ENCODE results near the gene ZFAND5. TPM values are rescaled to one million over a fixed set of nuclear protein-coding genes. Genes with fewer than 3 reads are reported as not detected.

Gene ZFAND5
- polyA plus RNA-seq, 2 of the 4 experiments (the other 2 are of a cell fraction), result 135 to 234 TPM

DNA sequence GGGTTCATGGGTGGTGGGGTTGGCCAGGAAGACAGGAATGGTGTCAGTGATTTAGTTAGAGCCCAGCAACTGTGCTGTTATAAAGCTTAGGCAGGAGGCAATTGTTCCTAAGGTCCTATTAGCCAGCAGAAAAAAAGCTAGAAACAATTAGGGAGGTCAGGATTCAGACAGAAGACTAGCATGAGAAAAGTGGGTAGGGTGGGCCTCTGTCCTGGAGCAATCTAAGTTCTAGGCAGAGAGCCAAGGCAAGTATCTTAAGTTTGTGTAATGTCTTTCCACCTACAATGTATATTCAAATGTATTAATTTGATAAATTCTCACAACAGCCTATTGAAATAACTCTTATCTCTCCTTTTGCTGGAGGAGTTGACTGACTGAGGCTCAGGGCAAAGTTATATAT lies 6.1 kb upstream of the ZFAND5 start:
- POLR2A ChIA-PET, result no interaction called here

DNA sequence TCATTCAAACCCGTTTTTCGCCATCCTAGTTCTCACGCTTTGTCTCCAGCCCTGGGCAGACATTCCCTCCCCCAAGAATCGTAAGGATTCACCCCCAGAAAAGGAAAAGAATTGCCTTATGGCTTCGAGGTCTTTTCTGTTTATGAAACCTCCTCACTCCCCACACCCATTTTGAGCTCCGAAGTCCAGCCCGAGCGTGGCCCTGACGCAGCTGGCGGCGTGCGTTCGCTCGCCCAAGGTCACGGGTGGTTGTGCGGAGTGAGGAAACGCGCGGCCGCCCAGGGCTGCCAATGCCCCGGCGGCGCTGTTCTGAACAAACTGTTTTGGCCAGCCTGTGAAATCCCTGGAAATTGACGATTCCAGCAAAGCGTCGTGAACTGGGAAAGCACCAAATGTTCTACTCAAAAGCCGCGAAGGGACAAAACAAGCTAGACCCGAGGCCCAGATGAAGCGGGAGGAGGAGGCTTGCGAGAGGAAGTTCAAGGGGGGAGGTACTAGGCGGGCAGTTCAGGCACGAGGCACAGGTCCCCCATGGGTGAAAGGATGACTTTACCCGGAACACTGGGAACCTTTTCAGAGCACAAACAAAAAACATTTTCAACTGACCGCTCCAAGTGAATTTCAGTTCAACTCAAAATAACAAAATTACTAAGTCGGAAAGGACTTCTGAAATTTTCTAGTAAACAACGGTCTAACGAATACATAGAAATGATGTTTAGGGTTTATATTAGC lies 683 bp upstream of the ZFAND5 start:
- DNase-seq (ENCODE audit: low read depth in 1 of 2, low spot score in 1 of 2), result peak; percentile 81 to 89
- Histone ChIP-seq H3K4me2 (peak overlapping the region; percentile 72), H3K4me3 (peak overlapping the region; percentile 91), H3K27ac (peak overlapping the region; percentile 99), H3K4me1 (peaks cover 19% of the 10 kb centered on the region), H3K9me3 (no peaks in the 10 kb centered on the region)
- peak; percentile 74 to 75 for ATAC-seq
- peak; percentile 36 for FAIRE-seq
- ChIA-PET CTCF (interaction anchor here (0.6 to 3.6 kb wide), 31 partner anchors 10 to 732 kb away, joined by 3 to 15 read pairs (median 4); no protein-coding TSS in a partner anchor), POLR2A (interaction anchor here (0.6 to 5.6 kb wide), 76 partner anchors 9 to 1947 kb away, joined by 3 to 119 read pairs (median 6); no protein-coding TSS in a partner anchor)
- 4% methylated on average over 38 of the region's 38 CpGs for WGBS (ENCODE audit: missing lambda C conversion rate)
- no peak for TF ChIP-seq ZNF302 (CRISPR knock-in tag; IDR thresholded peaks at IDR 0.05)
- peak; percentile 79 for TF ChIP-seq TP53 (CRISPR knock-in tag; IDR thresholded peaks at IDR 0.05)
- TF ChIP-seq USF2 (IDR thresholded peaks at IDR 0.05), result peak; percentile 9; the same call in 1 of the 2 replicates
- no peak for TF ChIP-seq FOXS1 (CRISPR knock-in tag; IDR thresholded peaks at IDR 0.05)
- no peak for TF ChIP-seq SREBF2 (IDR thresholded peaks at IDR 0.05)
- no peak for TF ChIP-seq CBX2 (IDR thresholded peaks at IDR 0.05; ENCODE audit: borderline replicate concordance, low read depth)
- TF ChIP-seq ZC3H11A (IDR thresholded peaks at IDR 0.05), result no peak
- no peak for TF ChIP-seq NR3C1 (IDR thresholded peaks at IDR 0.05)
- TF ChIP-seq RARB (CRISPR knock-in tag; IDR thresholded peaks at IDR 0.05), result peak; percentile 86
- TF ChIP-seq HDAC2 (IDR thresholded peaks at IDR 0.05), result no peak
- TF ChIP-seq CBX8 (IDR thresholded peaks at IDR 0.05), result no peak
- TF ChIP-seq, protein P1, sequence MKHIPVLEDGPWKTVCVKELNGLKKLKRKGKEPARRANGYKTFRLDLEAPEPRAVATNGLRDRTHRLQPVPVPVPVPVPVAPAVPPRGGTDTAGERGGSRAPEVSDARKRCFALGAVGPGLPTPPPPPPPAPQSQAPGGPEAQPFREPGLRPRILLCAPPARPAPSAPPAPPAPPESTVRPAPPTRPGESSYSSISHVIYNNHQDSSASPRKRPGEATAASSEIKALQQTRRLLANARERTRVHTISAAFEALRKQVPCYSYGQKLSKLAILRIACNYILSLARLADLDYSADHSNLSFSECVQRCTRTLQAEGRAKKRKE (CRISPR knock-in tag; IDR thresholded peaks at IDR 0.05; ENCODE audit: low read depth), result peak; percentile 36; the same call in 1 of the 2 replicates
- TF ChIP-seq FOSL2 (IDR thresholded peaks at IDR 0.05), result no peak
- TF ChIP-seq FOSL2 (CRISPR knock-in tag; IDR thresholded peaks at IDR 0.05), result peak; percentile 7; the same call in 1 of the 2 replicates
- TF ChIP-seq POLR2A (IDR thresholded peaks at IDR 0.05; ENCODE audit: low read length), result no peak
- TF ChIP-seq, protein P2, sequence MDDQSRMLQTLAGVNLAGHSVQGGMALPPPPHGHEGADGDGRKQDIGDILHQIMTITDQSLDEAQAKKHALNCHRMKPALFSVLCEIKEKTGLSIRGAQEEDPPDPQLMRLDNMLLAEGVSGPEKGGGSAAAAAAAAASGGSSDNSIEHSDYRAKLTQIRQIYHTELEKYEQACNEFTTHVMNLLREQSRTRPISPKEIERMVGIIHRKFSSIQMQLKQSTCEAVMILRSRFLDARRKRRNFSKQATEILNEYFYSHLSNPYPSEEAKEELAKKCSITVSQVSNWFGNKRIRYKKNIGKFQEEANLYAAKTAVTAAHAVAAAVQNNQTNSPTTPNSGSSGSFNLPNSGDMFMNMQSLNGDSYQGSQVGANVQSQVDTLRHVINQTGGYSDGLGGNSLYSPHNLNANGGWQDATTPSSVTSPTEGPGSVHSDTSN (IDR thresholded peaks at IDR 0.05), result no peak; the same call in 1 of the 2 replicates
- no peak for TF ChIP-seq NPAS2 (CRISPR knock-in tag; IDR thresholded peaks at IDR 0.05; ENCODE audit: borderline replicate concordance)
- TF ChIP-seq, protein P3, sequence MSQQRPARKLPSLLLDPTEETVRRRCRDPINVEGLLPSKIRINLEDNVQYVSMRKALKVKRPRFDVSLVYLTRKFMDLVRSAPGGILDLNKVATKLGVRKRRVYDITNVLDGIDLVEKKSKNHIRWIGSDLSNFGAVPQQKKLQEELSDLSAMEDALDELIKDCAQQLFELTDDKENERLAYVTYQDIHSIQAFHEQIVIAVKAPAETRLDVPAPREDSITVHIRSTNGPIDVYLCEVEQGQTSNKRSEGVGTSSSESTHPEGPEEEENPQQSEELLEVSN (IDR thresholded peaks at IDR 0.05; ENCODE audit: borderline replicate concordance, low read depth), result peak; percentile 90
- TF ChIP-seq, protein P4, sequence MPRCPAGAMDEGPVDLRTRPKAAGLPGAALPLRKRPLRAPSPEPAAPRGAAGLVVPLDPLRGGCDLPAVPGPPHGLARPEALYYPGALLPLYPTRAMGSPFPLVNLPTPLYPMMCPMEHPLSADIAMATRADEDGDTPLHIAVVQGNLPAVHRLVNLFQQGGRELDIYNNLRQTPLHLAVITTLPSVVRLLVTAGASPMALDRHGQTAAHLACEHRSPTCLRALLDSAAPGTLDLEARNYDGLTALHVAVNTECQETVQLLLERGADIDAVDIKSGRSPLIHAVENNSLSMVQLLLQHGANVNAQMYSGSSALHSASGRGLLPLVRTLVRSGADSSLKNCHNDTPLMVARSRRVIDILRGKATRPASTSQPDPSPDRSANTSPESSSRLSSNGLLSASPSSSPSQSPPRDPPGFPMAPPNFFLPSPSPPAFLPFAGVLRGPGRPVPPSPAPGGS (IDR thresholded peaks at IDR 0.05), result no peak
- TF ChIP-seq RFX5 (IDR thresholded peaks at IDR 0.05), result no peak

More for the DNA sequence above, 6.1 kb upstream of the ZFAND5 start:
- Histone ChIP-seq H3K4me3 (no peak overlapping the region), H3K4me1 (peaks cover 15% of the 10 kb centered on the region), H3K9me3 (no peaks in the 10 kb centered on the region), H3K27ac (peak overlapping the region; percentile 7 to 23; a peak in 2 of 6 replicates), H3K4me2 (no peak overlapping the region)
- DNase-seq (ENCODE audit: low read depth in 1 of 2, low spot score in 1 of 2) (no peak), ATAC-seq (no peak), FAIRE-seq (no peak)
- TF ChIP-seq, protein P5, sequence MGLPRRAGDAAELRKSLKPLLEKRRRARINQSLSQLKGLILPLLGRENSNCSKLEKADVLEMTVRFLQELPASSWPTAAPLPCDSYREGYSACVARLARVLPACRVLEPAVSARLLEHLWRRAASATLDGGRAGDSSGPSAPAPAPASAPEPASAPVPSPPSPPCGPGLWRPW (IDR thresholded peaks at IDR 0.05), result no peak
- TF ChIP-seq NPAS2 (CRISPR knock-in tag; IDR thresholded peaks at IDR 0.05; ENCODE audit: borderline replicate concordance) (no peak), USF2 (IDR thresholded peaks at IDR 0.05) (no peak), MAFK (IDR thresholded peaks at IDR 0.05; ENCODE audit: partially characterized antibody) (no peak), HEYL (CRISPR knock-in tag; IDR thresholded peaks at IDR 0.05) (no peak), NR3C1 (IDR thresholded peaks at IDR 0.05) (no peak), SREBF2 (IDR thresholded peaks at IDR 0.05) (no peak), ZSCAN20 (CRISPR knock-in tag; IDR thresholded peaks at IDR 0.05) (no peak), CHD2 (IDR thresholded peaks at IDR 0.05; ENCODE audit: low read length, partially characterized antibody) (no peak), POLR2AphosphoS2 (conservative IDR thresholded peaks at IDR 0.05; ENCODE audit: low read length) (no peak)
- TF ChIP-seq, protein P4 (IDR thresholded peaks at IDR 0.05), result no peak
- TF ChIP-seq, protein P2 (IDR thresholded peaks at IDR 0.05), result no peak
- CTCF ChIA-PET, result interaction anchor here (1.0 to 1.4 kb wide), 2 partner anchors 64 to 452 kb away, joined by 3 to 5 read pairs; no protein-coding TSS in a partner anchor
